ENCODE data around the gene SPAG16.
"Not testable (repeated sequence)": the region's sequence is repeated elsewhere in the genome, so short reads cannot be mapped to it uniquely, and the experiment has no call there.

GRCh38 chr2:213410687-213411086, 126.4 kb downstream of the SPAG16 start:
- not testable (repeated sequence) for TF ChIP-seq CTCF (conservative IDR thresholded peaks at IDR 0.05; ENCODE audit: low read depth, low read length); EZH2 (IDR thresholded peaks at IDR 0.05; ENCODE audit: low read length, unreplicated experiment)
